Left lung (tissue), 10 donors: ENCODE measurements around the gene USP48. TPM values are rescaled to one million over a fixed set of nuclear protein-coding genes. Genes with fewer than 3 reads are reported as not detected.
A peak's percentile ranks its signal among the peaks of the same experiment; 100 is the strongest.

ENCODE experiments used
- ATAC-seq: fragments of 200-7000 bp; cut with Tn5 transposase; one replicate; pipeline ENCODE4 v1.9.1; 2020; ENCODE audit warnings: moderate library complexity
- DNase-seq, 4 donors: peaks; one replicate each; pipeline ENCODE4 v3.0.0-alpha.2; 2013 to 2020
- H3K27ac ChIP-seq, 2 donors: fragments of 200-600 bp; sonication (generic) in 1 of 2; one replicate each; pipeline versions ENCODE4 v1.5.0 to v1.8.0; 2020 to 2021
- H3K27me3 ChIP-seq, 2 donors: fragments of 200-600 bp; sonication (generic) in 1 of 2; one replicate each; pipeline versions ENCODE4 v1.5.0 to v1.8.0; 2020 to 2021
- H3K36me3 ChIP-seq, 2 donors: fragments of 200-600 bp; sonication (generic) in 1 of 2; one replicate each; pipeline versions ENCODE4 v1.5.0 to v1.8.0; 2020 to 2021
- H3K4me1 ChIP-seq, 2 donors: fragments of 200-600 bp; one replicate each; pipeline ENCODE4 v1.8.0; 2021
- H3K4me3 ChIP-seq, 2 donors: fragments of 200-600 bp; sonication (generic) in 1 of 2; one replicate each; pipeline versions ENCODE4 v1.5.0 to v1.8.0; 2020 to 2021; ENCODE audit warnings: mild to moderate bottlenecking in 1 of 2
- H3K9me3 ChIP-seq, 2 donors: fragments of 200-600 bp; sonication (generic) in 1 of 2; one replicate each; pipeline versions ENCODE4 v1.5.0 to v1.8.0; 2020 to 2021
- CTCF ChIP-seq, 2 donors: fragments of 200-600 bp; sonication (generic) in 1 of 2; IDR thresholded peaks; one replicate each; pipeline versions ENCODE4 v1.5.0 to v1.8.0; 2021; ENCODE audit warnings: antibody characterized with exemption in 2 of 2
- intact Hi-C, 2 donors: fragments of 100-400 bp; cut with DNase I; formaldehyde crosslinking; loops; one replicate each; pipeline versions ENCODE4 v1.11.2 to v1.14.2; 2022
- polyA plus RNA-seq, 6 donors: library from polyadenylated mRNA; unstranded; fragments of 120-200 nt; gene quantifications; one replicate each; pipeline ENCODE4 v1.2.1, GENCODE V29; 2013; ENCODE audit not compliant: insufficient read length in 6 of 6
- total RNA-seq, 2 donors: library from RNA; stranded (reverse); fragmentation: NEBNext Ultra II Directional; extraction: Animal tissue kit (Norgen Biotek cat#: 25700); gene quantifications; one replicate each; pipeline ENCODE4 v1.2.1, GENCODE V29; 2021
- donor health status: DM: no; HTN: yes; CAD: no.
- donor health status: DM: no; HTN: no; CAD: no.

Gene USP48
- total and polyA plus RNA-seq, 8 donors: 57.9 to 95.6 (median 80.9) TPM

- Histone ChIP-seq H3K4me1 (peaks cover 4 to 37% of the 10 kb centered on the region in 2 donors), H3K27me3 (peaks cover 17 to 78% of the 10 kb centered on the region in 2 donors), H3K27ac (no peak overlapping the region), H3K9me3 (no peaks in the 10 kb centered on the region), H3K36me3 (no peaks in the 10 kb centered on the region), H3K4me3 (peak overlapping the region; percentile 24 to 30)
- DNase-seq (no peak), ATAC-seq (no peak)
- intact Hi-C loops: no loop called here
- no peak for TF ChIP-seq CTCF (IDR thresholded peaks at IDR 0.05)
These were observed 114.6 kb downstream of the USP48 start for GRCh38 chr1:21668232-21668950.

GRCh38 chr1:21667348-21668231 is 115.4 kb downstream of the USP48 start:
- H3K27me3 ChIP-seq: peaks cover 17 to 86% of the 10 kb centered on the region in 2 donors
- no peak overlapping the region for H3K27ac ChIP-seq
- H3K4me1 ChIP-seq: peaks cover 4 to 29% of the 10 kb centered on the region in 2 donors
- H3K4me3 ChIP-seq: no peak overlapping the region
- TF ChIP-seq CTCF (IDR thresholded peaks at IDR 0.05): no peak
- no peaks in the 10 kb centered on the region for H3K9me3 ChIP-seq
- DNase-seq (no peak), ATAC-seq (no peak)
- intact Hi-C loops: no loop called here
- H3K36me3 ChIP-seq: no peaks in the 10 kb centered on the region

GRCh38 chr1:21666576-21667320 is 116.2 kb downstream of the USP48 start:
- Histone ChIP-seq H3K27ac (no peak overlapping the region), H3K4me3 (no peak overlapping the region), H3K36me3 (no peaks in the 10 kb centered on the region), H3K4me1 (peaks cover 4 to 26% of the 10 kb centered on the region in 2 donors), H3K9me3 (no peaks in the 10 kb centered on the region), H3K27me3 (peaks cover 17 to 95% of the 10 kb centered on the region in 2 donors)
- intact Hi-C loops: no loop called here
- no peak for ATAC-seq
- no peak for TF ChIP-seq CTCF (IDR thresholded peaks at IDR 0.05)
- DNase-seq: no peak

- ATAC-seq: peak; percentile 22
These were observed 117.0 kb downstream of the USP48 start for GRCh38 chr1:21665711-21666575.

More at GRCh38 chr1:21665711-21666575, 117.0 kb downstream of the USP48 start:
- Histone ChIP-seq H3K27ac (no peak overlapping the region), H3K36me3 (no peaks in the 10 kb centered on the region), H3K4me3 (no peak overlapping the region), H3K9me3 (no peaks in the 10 kb centered on the region), H3K27me3 (peaks cover 17 to 100% of the 10 kb centered on the region in 2 donors), H3K4me1 (peaks cover 4 to 26% of the 10 kb centered on the region in 2 donors)
- no peak for DNase-seq
- intact Hi-C loops: no loop called here
- TF ChIP-seq CTCF (IDR thresholded peaks at IDR 0.05): no peak
